ES-I3 (cell line): ENCODE results near the gene PTPRU.
"Not testable (repeated sequence)": the region's sequence is repeated elsewhere in the genome, so short reads cannot be mapped to it uniquely, and the experiment has no call there.

Source experiments
- H3K36me3 ChIP-seq: 2 replicates; pipeline ENCODE4 v1.6.1; 2013; ENCODE audit warnings: mild to moderate bottlenecking, low read length, control low read depth, moderate library complexity; ENCODE audit not compliant: insufficient read depth
- H3K4me1 ChIP-seq: 2 replicates; pipeline ENCODE4 v1.6.1; 2013; ENCODE audit warnings: mild to moderate bottlenecking, control low read depth, low read length; ENCODE audit not compliant: insufficient read depth
- H3K9ac ChIP-seq: 2 replicates; pipeline ENCODE4 v1.6.1; 2013; ENCODE audit warnings: low read depth, mild to moderate bottlenecking, low read length, moderate library complexity
- H3K9me3 ChIP-seq: 2 replicates; pipeline ENCODE4 v1.6.1; 2013; ENCODE audit warnings: mild to moderate bottlenecking, low read length, moderate library complexity; ENCODE audit not compliant: control insufficient read depth, insufficient read depth

PTPRU gene

GRCh38 chr1:29311352-29312030, 75.2 kb downstream of the PTPRU start:
- no peaks in the 10 kb centered on the region for H3K4me1 ChIP-seq
- H3K9ac ChIP-seq, result no peak overlapping the region
- H3K9me3 ChIP-seq, result no peaks in the 10 kb centered on the region
- H3K36me3 ChIP-seq, result no peaks in the 10 kb centered on the region

- no peak overlapping the region for H3K9ac ChIP-seq
- H3K36me3 ChIP-seq, result no peaks in the 10 kb centered on the region
- H3K9me3 ChIP-seq, result no peaks in the 10 kb centered on the region
- no peaks in the 10 kb centered on the region for H3K4me1 ChIP-seq
Observed at GRCh38 chr1:29312469-29313461, 76.4 kb downstream of the PTPRU start.

- H3K9me3 ChIP-seq, H3K4me1 ChIP-seq, H3K36me3 ChIP-seq, H3K9ac ChIP-seq: not testable (repeated sequence)
Observed at GRCh38 chr1:29314685-29315084, 78.4 kb downstream of the PTPRU start.

GRCh38 chr1:29315262-29315661, 78.9 kb downstream of the PTPRU start:
- no peak overlapping the region for H3K9ac ChIP-seq
- H3K9me3 ChIP-seq, result no peaks in the 10 kb centered on the region
- H3K4me1 ChIP-seq, result no peaks in the 10 kb centered on the region
- H3K36me3 ChIP-seq, result no peaks in the 10 kb centered on the region

- Histone ChIP-seq H3K36me3 (no peaks in the 10 kb centered on the region), H3K4me1 (no peaks in the 10 kb centered on the region), H3K9ac (no peak overlapping the region), H3K9me3 (no peaks in the 10 kb centered on the region)
Observed at GRCh38 chr1:29315876-29316275, 79.6 kb downstream of the PTPRU start.

GRCh38 chr1:29317063-29317915, 81.0 kb downstream of the PTPRU start:
- Histone ChIP-seq H3K4me1 (no peaks in the 10 kb centered on the region), H3K9me3 (no peaks in the 10 kb centered on the region), H3K36me3 (no peaks in the 10 kb centered on the region), H3K9ac (no peak overlapping the region)

- no peaks in the 10 kb centered on the region for H3K4me1 ChIP-seq
- H3K36me3 ChIP-seq, result no peaks in the 10 kb centered on the region
- H3K9me3 ChIP-seq, result no peaks in the 10 kb centered on the region
- H3K9ac ChIP-seq, result no peak overlapping the region
Observed at GRCh38 chr1:29317916-29318530, 81.7 kb downstream of the PTPRU start.

- H3K9ac ChIP-seq, result no peak overlapping the region
- H3K9me3 ChIP-seq, result no peaks in the 10 kb centered on the region
- no peaks in the 10 kb centered on the region for H3K36me3 ChIP-seq
- H3K4me1 ChIP-seq, result no peaks in the 10 kb centered on the region
Observed at GRCh38 chr1:29318724-29319123, 82.4 kb downstream of the PTPRU start.

GRCh38 chr1:29319300-29320110, 83.2 kb downstream of the PTPRU start:
- Histone ChIP-seq H3K4me1 (no peaks in the 10 kb centered on the region), H3K36me3 (no peaks in the 10 kb centered on the region), H3K9me3 (no peaks in the 10 kb centered on the region), H3K9ac (no peak overlapping the region)

GRCh38 chr1:29320156-29320940, 84.0 kb downstream of the PTPRU start:
- no peaks in the 10 kb centered on the region; the same call in 1 of the 2 replicates for H3K4me1 ChIP-seq
- H3K9me3 ChIP-seq, result no peaks in the 10 kb centered on the region
- no peak overlapping the region for H3K9ac ChIP-seq
- no peaks in the 10 kb centered on the region for H3K36me3 ChIP-seq

GRCh38 chr1:29321176-29321575, 84.9 kb downstream of the PTPRU start:
- peaks cover 6% of the 10 kb centered on the region; the same call in 1 of the 2 replicates for H3K4me1 ChIP-seq
- H3K36me3 ChIP-seq, result no peaks in the 10 kb centered on the region
- no peak overlapping the region for H3K9ac ChIP-seq

GRCh38 chr1:29322147-29322694, 85.9 kb downstream of the PTPRU start:
- no peaks in the 10 kb centered on the region for H3K9me3 ChIP-seq
- no peak overlapping the region for H3K9ac ChIP-seq
- no peaks in the 10 kb centered on the region for H3K36me3 ChIP-seq
- peaks cover 6% of the 10 kb centered on the region; the same call in 1 of the 2 replicates for H3K4me1 ChIP-seq

More at GRCh38 chr1:29321176-29321575, 84.9 kb downstream of the PTPRU start:
- no peaks in the 10 kb centered on the region for H3K9me3 ChIP-seq
